Measurements from ENCODE around the gene ADSL.

Gene ADSL

GRCh38 chr22:40416267-40416570, 69.9 kb downstream of the ADSL start:
- H3K27me3 Mint-ChIP-seq (ENCODE audit: low read depth, poor library complexity): no peaks in the 10 kb centered on the region
- peak overlapping the region; percentile 96 for H3K27ac Mint-ChIP-seq
- DNase-seq: no peak
- H3K4me1 Mint-ChIP-seq: peaks cover 15% of the 10 kb centered on the region
- peaks cover 27% of the 10 kb centered on the region for H3K36me3 Mint-ChIP-seq (ENCODE audit: low read depth)
- H3K4me3 Mint-ChIP-seq: no peak overlapping the region
- TF ChIP-seq, protein P1, sequence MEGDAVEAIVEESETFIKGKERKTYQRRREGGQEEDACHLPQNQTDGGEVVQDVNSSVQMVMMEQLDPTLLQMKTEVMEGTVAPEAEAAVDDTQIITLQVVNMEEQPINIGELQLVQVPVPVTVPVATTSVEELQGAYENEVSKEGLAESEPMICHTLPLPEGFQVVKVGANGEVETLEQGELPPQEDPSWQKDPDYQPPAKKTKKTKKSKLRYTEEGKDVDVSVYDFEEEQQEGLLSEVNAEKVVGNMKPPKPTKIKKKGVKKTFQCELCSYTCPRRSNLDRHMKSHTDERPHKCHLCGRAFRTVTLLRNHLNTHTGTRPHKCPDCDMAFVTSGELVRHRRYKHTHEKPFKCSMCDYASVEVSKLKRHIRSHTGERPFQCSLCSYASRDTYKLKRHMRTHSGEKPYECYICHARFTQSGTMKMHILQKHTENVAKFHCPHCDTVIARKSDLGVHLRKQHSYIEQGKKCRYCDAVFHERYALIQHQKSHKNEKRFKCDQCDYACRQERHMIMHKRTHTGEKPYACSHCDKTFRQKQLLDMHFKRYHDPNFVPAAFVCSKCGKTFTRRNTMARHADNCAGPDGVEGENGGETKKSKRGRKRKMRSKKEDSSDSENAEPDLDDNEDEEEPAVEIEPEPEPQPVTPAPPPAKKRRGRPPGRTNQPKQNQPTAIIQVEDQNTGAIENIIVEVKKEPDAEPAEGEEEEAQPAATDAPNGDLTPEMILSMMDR (IDR thresholded peaks at IDR 0.05): no peak
- H3K9me3 Mint-ChIP-seq: no peaks in the 10 kb centered on the region

DNA sequence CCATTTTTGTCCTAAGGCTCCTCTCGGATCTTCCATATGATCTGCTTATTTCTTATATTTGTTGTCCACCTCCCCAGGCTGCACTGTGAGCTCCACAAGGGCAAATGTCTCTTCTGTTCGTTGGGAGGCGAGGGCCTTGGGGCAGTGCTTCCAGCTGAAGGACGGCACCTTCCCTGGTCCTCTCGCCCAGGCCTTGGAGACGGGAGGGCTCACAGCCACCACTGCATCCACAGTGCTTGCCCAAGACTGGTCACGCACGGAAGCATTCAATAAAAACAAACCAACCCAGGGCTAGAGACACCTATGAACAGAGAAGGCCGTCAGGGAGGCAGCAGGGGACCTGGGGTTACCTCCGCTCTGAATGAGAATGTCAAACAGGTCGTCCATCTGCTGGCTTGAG, 70.3 kb downstream of the ADSL start:
- Mint-ChIP-seq H3K27me3 (ENCODE audit: low read depth, poor library complexity) (no peaks in the 10 kb centered on the region), H3K4me1 (peaks cover 15% of the 10 kb centered on the region), H3K36me3 (ENCODE audit: low read depth) (peaks cover 27% of the 10 kb centered on the region), H3K4me3 (no peak overlapping the region), H3K27ac (peak overlapping the region; percentile 62), H3K9me3 (no peaks in the 10 kb centered on the region)
- TF ChIP-seq, protein P1 (IDR thresholded peaks at IDR 0.05): no peak
- DNase-seq: no peak

GRCh38 chr22:40417041-40417440, 70.7 kb downstream of the ADSL start:
- Mint-ChIP-seq H3K27me3 (ENCODE audit: low read depth, poor library complexity) (no peaks in the 10 kb centered on the region), H3K4me3 (no peak overlapping the region), H3K4me1 (peaks cover 15% of the 10 kb centered on the region), H3K36me3 (ENCODE audit: low read depth) (peaks cover 25% of the 10 kb centered on the region), H3K27ac (peak overlapping the region; percentile 62), H3K9me3 (no peaks in the 10 kb centered on the region)
- no peak for DNase-seq
- TF ChIP-seq, protein P1 (IDR thresholded peaks at IDR 0.05): no peak

DNA sequence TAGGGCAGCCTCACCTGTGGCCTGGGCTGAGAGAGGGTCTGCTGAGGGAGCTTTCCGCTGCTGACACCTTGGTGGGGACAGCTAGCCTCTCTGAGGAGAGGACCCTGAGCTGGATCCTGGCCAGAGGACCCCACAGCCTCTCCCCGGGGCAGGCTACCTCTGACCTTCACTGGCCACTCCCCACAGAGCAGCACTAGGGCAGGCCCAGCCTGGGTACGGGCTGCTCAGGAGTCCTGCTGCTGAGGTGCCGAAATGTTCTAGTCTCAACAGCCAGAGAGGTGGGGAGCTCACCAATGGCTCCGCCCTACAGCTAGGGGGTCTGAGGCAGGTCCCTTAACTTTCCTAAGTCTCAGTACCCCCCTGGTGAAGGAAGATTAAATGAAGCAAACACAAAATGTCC, 71.6 kb downstream of the ADSL start:
- no peaks in the 10 kb centered on the region for H3K9me3 Mint-ChIP-seq
- DNase-seq: no peak
- H3K27me3 Mint-ChIP-seq (ENCODE audit: low read depth, poor library complexity): no peaks in the 10 kb centered on the region
- no peak overlapping the region for H3K27ac Mint-ChIP-seq
- no peak overlapping the region for H3K4me3 Mint-ChIP-seq
- peaks cover 22% of the 10 kb centered on the region for H3K36me3 Mint-ChIP-seq (ENCODE audit: low read depth)
- TF ChIP-seq, protein P1 (IDR thresholded peaks at IDR 0.05): no peak
- H3K4me1 Mint-ChIP-seq: peaks cover 15% of the 10 kb centered on the region

DNA sequence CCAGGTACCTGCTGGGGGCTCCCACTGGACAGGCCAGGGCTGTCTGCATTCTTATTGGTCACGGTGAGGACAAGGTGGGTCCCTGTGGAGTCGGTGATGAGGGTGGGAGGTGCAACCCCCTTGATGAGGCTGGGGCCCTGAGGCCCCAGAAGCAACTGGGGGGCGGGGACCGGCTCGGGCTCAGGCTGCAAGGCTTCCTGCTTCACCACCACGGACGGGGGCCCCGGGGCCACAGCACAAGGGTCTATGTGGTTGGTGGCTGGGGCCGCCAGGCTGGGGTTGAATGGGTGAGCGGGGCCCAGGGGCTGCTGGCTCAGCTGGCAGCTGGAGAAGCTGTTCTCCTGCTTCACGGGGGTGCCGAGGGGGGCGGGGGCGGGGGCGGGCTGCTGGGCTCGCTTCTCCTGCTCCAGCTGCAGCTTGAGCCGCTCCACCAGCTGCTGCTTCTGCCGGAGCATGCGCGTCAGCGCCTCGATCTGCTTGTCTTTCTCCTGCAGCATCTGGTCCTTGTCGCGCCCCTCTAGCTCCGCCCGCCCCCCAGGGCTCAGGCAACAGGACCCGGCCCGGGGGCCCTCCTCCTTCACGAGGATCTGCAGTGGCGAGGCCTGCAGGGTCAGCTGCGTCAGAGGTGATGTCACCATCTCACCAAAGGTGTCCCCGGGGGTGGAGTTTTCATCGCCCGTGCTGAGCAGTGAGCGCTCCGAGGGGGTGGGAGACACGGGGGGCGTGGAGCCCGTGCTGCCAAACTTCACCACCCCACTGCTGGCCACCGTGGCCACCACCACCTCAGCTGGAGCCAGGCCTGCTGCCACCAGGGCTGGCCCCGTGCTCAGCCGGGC, 72.3 kb downstream of the ADSL start:
- DNase-seq: peak; percentile 32
- Mint-ChIP-seq H3K27ac (no peak overlapping the region), H3K27me3 (ENCODE audit: low read depth, poor library complexity) (no peaks in the 10 kb centered on the region), H3K36me3 (ENCODE audit: low read depth) (peaks cover 29% of the 10 kb centered on the region), H3K4me1 (peaks cover 15% of the 10 kb centered on the region), H3K9me3 (no peaks in the 10 kb centered on the region), H3K4me3 (no peak overlapping the region)
- TF ChIP-seq, protein P1 (IDR thresholded peaks at IDR 0.05): no peak

GRCh38 chr22:40419718-40420117, 73.4 kb downstream of the ADSL start:
- DNase-seq: no peak
- Mint-ChIP-seq H3K27ac (no peak overlapping the region), H3K4me1 (peaks cover 18% of the 10 kb centered on the region), H3K4me3 (no peak overlapping the region), H3K36me3 (ENCODE audit: low read depth) (peaks cover 30% of the 10 kb centered on the region), H3K9me3 (no peaks in the 10 kb centered on the region), H3K27me3 (ENCODE audit: low read depth, poor library complexity) (no peaks in the 10 kb centered on the region)
- TF ChIP-seq, protein P1 (IDR thresholded peaks at IDR 0.05): no peak
